ENCODE data around the gene RNF113A. TPM values are rescaled to one million over a fixed set of nuclear protein-coding genes. Genes with fewer than 3 reads are reported as not detected.

RNF113A gene
- total RNA-seq: 10 to 100 TPM in 4 of 9 donors, 1 to 10 TPM in 5; 8.0 to 12.8 (median 9.6) TPM
- polyA plus RNA-seq: 10 to 100 TPM; 10.6 to 12.9 TPM
- long read RNA-seq, donor 1, transcript RNF113A-201 (1 exons, 1,353 nt): major isoform, 12 of 12 reads
- long read RNA-seq, donor 1, partial matches to known transcripts: 0 of 12 reads
- long read RNA-seq, donor 1, other reads (novel, unspliced or antisense): 0 of 12 reads
- long read RNA-seq, donor 2, transcript RNF113A-201 (1 exons, 1,353 nt): major isoform, 24 of 24 reads
- long read RNA-seq, donor 2, partial matches to known transcripts: 0 of 24 reads
- long read RNA-seq, donor 2, other reads (novel, unspliced or antisense): 0 of 24 reads
- long read RNA-seq, donor 3, transcript RNF113A-201 (1 exons, 1,353 nt): major isoform, 5 of 5 reads
- long read RNA-seq, donor 3, partial matches to known transcripts: 0 of 5 reads
- long read RNA-seq, donor 3, other reads (novel, unspliced or antisense): 0 of 5 reads

DNA sequence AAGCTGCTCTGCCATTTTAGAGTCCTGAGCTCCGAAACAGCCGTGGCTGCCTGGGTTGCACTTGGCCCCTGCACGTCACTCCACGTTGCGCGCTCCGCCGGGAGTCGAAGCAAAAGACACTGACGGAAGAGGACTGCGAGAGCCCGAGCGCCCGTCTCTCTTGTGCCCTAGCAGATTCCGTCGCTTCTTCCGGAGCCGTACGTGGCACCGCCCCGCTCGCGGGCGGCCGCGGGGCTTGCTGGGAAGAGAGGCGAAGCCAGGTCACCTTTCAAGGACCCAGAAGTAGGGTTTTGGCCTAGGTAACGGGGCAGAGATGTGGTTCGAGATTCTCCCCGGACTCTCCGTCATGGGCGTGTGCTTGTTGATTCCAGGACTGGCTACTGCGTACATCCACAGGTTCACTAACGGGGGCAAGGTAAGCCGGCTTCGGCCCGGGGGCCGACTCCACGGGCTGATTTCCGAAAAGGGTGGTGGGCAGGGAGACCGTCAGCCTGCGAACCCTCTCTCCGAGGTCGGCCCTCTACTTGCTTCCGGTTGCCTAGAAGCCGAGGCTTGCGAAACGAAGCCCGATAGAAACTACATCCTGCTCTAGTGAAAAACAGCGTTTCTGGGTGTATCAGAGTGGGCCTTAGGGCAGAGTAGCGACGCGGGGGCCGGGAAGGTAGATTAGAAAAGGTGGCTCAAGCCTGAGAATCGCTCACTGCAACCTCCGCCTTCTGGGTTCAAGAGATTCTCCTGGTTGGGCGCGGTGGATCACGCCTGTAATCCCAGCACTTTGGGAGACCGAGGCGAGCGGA, at the start of gene RNF113A, which contains the start of gene NDUFA1:
RNF113A (minus strand) TSS at position 135 of the 797 bp plus-strand sequence; CDS start at position 15, 120 bp downstream.
NDUFA1 (plus strand) TSS at position 234 of the 797 bp plus-strand sequence; CDS start at position 314, 80 bp downstream.
- Histone ChIP-seq H3K9me3 (no peaks in the 10 kb centered on the region), H3K27me3 (no peaks in the 10 kb centered on the region), H3K4me3 (peak within 1 kb of the TSS; percentile 41 to 97 (median 74)), H3K27ac (peak within 1 kb of the TSS; percentile 88 to 99 (median 92)), H3K36me3 (peaks cover 0 to 29% (median 17%) of the 10 kb centered on the region in 9 donors), H3K4me1 (peaks cover 0 to 26% (median 3%) of the 10 kb centered on the region in 12 donors)
- intact Hi-C loops (cut with DNase I): loop anchor here in 4 of 10 donors (1.0 to 10.0 kb wide), 3 partner anchors 18 to 79 kb away; partner anchors contain the start of genes NKAP (in 2 of the 4) and RPL39 (in 1 of the 4)
- WGBS, 4 donors: 0 to 51% (median 23%) methylated on average over 52 to 62 of the region's 62 CpGs
- peak; percentile 97 to 98 (median 98) for ATAC-seq
- DNase-seq: peak; percentile 82 to 90 (median 88)
- TF ChIP-seq, protein P1, sequence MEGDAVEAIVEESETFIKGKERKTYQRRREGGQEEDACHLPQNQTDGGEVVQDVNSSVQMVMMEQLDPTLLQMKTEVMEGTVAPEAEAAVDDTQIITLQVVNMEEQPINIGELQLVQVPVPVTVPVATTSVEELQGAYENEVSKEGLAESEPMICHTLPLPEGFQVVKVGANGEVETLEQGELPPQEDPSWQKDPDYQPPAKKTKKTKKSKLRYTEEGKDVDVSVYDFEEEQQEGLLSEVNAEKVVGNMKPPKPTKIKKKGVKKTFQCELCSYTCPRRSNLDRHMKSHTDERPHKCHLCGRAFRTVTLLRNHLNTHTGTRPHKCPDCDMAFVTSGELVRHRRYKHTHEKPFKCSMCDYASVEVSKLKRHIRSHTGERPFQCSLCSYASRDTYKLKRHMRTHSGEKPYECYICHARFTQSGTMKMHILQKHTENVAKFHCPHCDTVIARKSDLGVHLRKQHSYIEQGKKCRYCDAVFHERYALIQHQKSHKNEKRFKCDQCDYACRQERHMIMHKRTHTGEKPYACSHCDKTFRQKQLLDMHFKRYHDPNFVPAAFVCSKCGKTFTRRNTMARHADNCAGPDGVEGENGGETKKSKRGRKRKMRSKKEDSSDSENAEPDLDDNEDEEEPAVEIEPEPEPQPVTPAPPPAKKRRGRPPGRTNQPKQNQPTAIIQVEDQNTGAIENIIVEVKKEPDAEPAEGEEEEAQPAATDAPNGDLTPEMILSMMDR (IDR thresholded peaks at IDR 0.05): no peak
- TF ChIP-seq POLR2A (IDR thresholded peaks at IDR 0.05): peak in 1 of 2 donors; percentile 41

DNA sequence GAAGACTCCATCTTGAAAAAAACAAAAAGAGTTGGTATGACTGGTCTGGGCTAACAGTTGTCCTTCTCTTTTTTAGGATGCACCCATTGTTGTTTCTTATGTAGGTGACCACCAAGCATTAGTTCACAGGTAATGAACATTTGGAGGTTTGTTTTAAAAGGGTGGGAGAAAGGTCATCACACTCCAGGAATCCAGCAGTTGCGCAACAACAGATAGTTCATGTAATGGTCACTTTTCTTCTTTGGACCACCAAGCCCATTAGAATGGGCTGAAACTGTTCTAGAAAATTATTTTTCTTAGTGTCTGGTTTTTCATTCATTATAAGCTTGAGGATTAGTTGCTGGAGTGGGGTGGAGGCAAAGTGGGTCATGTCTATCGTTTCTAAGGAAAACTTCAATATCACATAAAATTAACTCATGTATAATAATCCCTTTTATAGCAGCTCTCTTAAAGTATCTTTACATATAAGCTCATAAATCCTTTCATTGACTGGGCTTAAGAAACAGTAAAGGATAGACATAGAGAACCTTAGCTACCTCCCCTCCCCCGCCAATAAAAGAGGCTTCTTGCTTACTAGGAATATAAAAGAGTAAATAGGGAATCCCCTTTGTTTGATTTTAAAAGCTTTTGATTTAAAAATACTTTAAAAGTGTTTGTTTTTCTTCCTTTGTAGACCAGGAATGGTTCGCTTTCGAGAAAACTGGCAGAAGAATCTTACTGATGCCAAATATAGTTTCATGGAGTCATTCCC, 48.5 kb upstream of the RNF113A start:
- Histone ChIP-seq H3K27ac (no peak overlapping the region), H3K9me3 (no peaks in the 10 kb centered on the region), H3K27me3 (no peaks in the 10 kb centered on the region), H3K4me3 (no peak overlapping the region), H3K4me1 (no peaks in the 10 kb centered on the region), H3K36me3 (peaks cover 0 to 18% (median 8%) of the 10 kb centered on the region in 9 donors)
- TF ChIP-seq POLR2A (IDR thresholded peaks at IDR 0.05): no peak
- TF ChIP-seq, protein P1 (IDR thresholded peaks at IDR 0.05): no peak
- ATAC-seq (no peak), DNase-seq (no peak)
- 72 to 88% (median 82%) methylated on average over 5 of the region's 5 CpGs for WGBS, 4 donors
- intact Hi-C loops (cut with DNase I): no loop called here

DNA sequence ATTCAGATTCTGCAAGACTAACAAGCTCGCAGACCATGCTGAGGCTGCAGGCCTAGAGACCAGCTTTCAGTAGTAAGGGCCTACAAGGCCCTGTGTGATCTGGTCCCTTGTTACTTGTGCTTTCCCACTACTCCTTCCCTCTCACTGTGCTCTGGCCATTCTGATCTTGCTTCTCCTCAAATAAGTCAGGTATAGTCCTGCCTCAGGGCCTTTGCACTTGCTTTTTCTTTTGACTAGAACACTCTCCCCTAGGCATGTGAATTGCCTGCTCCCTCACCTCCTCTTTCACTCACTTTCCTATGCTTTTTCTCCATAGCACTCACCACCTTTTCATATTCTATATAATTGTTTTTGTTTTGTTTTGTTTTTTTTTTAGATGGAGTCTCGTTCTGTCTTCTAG, 46.3 kb upstream of the RNF113A start:
- 76 to 98% (median 89%) methylated on average over 2 of the region's 2 CpGs for WGBS, 4 donors
- ATAC-seq: no peak
- H3K27ac ChIP-seq: no peak overlapping the region

More for the DNA sequence above, 46.3 kb upstream of the RNF113A start:
- H3K27me3 ChIP-seq: no peaks in the 10 kb centered on the region
- no peak overlapping the region for H3K4me3 ChIP-seq
- no peak for DNase-seq
- no peaks in the 10 kb centered on the region for H3K36me3 ChIP-seq
- TF ChIP-seq, protein P1 (IDR thresholded peaks at IDR 0.05): no peak
- no peak for TF ChIP-seq POLR2A (IDR thresholded peaks at IDR 0.05)
- H3K9me3 ChIP-seq: no peaks in the 10 kb centered on the region
- intact Hi-C loops (cut with DNase I): no loop called here
- no peaks in the 10 kb centered on the region for H3K4me1 ChIP-seq

Measured in heart left ventricle (tissue), 16 donors.